Measurements from ENCODE around the gene COL4A1.

COL4A1 gene

GRCh38 chr13:110308656-110309359 lies 1.9 kb upstream of the COL4A1 start:
- DNase-seq (ENCODE audit: low read depth in 2 of 2) = no peak

GRCh38 chr13:110307767-110308655 lies 1.1 kb upstream of the COL4A1 start:
- DNase-seq (ENCODE audit: low read depth in 2 of 2) = no peak

GRCh38 chr13:110306340-110306959 lies 507 bp downstream of the COL4A1 start:
- no peak for DNase-seq (ENCODE audit: low read depth in 2 of 2)

- DNase-seq (ENCODE audit: low read depth in 2 of 2) = no peak
Observed at GRCh38 chr13:110305949-110306339, 1.0 kb downstream of the COL4A1 start.

- DNase-seq (ENCODE audit: low read depth in 2 of 2) = no peak
Observed at GRCh38 chr13:110305544-110305943, 1.4 kb downstream of the COL4A1 start.

GRCh38 chr13:110305001-110305400 lies 2.0 kb downstream of the COL4A1 start:
- DNase-seq (ENCODE audit: low read depth in 2 of 2) = no peak

GRCh38 chr13:110304256-110304655 lies 2.7 kb downstream of the COL4A1 start:
- no peak for DNase-seq (ENCODE audit: low read depth in 2 of 2)

- DNase-seq (ENCODE audit: low read depth in 2 of 2) = no peak
Observed at GRCh38 chr13:110303644-110304043, 3.3 kb downstream of the COL4A1 start.

GRCh38 chr13:110302997-110303396 lies 4.0 kb downstream of the COL4A1 start:
- DNase-seq (ENCODE audit: low read depth in 2 of 2) = no peak

- no peak for DNase-seq (ENCODE audit: low read depth in 2 of 2)
Observed at GRCh38 chr13:110301606-110302553, 5.1 kb downstream of the COL4A1 start.

- DNase-seq (ENCODE audit: low read depth in 2 of 2) = no peak
Observed at GRCh38 chr13:110301083-110301482, 5.9 kb downstream of the COL4A1 start.

GRCh38 chr13:110300090-110300815 lies 6.7 kb downstream of the COL4A1 start:
- no peak for DNase-seq (ENCODE audit: low read depth in 2 of 2)

GRCh38 chr13:110299283-110299840 lies 7.6 kb downstream of the COL4A1 start:
- no peak for DNase-seq (ENCODE audit: low read depth in 2 of 2)

- DNase-seq (ENCODE audit: low read depth in 2 of 2) = peak; percentile 22 to 35
Observed at GRCh38 chr13:110298505-110299282, 8.3 kb downstream of the COL4A1 start.

GRCh38 chr13:110297766-110298504 lies 9.0 kb downstream of the COL4A1 start:
- no peak for DNase-seq (ENCODE audit: low read depth in 2 of 2)

- no peak for DNase-seq (ENCODE audit: low read depth in 2 of 2)
Observed at GRCh38 chr13:110297011-110297410, 9.9 kb downstream of the COL4A1 start.

- DNase-seq (ENCODE audit: low read depth in 2 of 2) = no peak
Observed at GRCh38 chr13:110294622-110295021, 12.3 kb downstream of the COL4A1 start.

- no peak for DNase-seq (ENCODE audit: low read depth in 2 of 2)
Observed at GRCh38 chr13:110294146-110294545, 12.8 kb downstream of the COL4A1 start.

GRCh38 chr13:110293649-110294048 lies 13.3 kb downstream of the COL4A1 start:
- no peak for DNase-seq (ENCODE audit: low read depth in 2 of 2)
